ENCODE results near the gene ARHGAP6.
A peak's percentile ranks its signal among the peaks of the same experiment; 100 is the strongest.

The ARHGAP6 gene

GRCh38 chrX:11109968-11110367, 555.8 kb downstream of the ARHGAP6 start:
- Histone ChIP-seq H3K4me1 (ENCODE audit: insufficient read depth, poor library complexity, severe bottlenecking) (no peaks in the 10 kb centered on the region), H3K27ac (ENCODE audit: poor library complexity, severe bottlenecking) (no peak overlapping the region), H3K36me3 (ENCODE audit: low read depth) (peaks cover 23% of the 10 kb centered on the region), H3K4me3 (ENCODE audit: severe bottlenecking) (no peak overlapping the region), H3K27me3 (ENCODE audit: insufficient read depth, poor library complexity, severe bottlenecking) (no peaks in the 10 kb centered on the region), H3K9me3 (ENCODE audit: severe bottlenecking) (no peaks in the 10 kb centered on the region)
- ATAC-seq (ENCODE audit: low read depth), result no peak
- no peak for TF ChIP-seq CTCF (IDR thresholded peaks at IDR 0.05; ENCODE audit: poor library complexity, severe bottlenecking)
- no peak for DNase-seq (ENCODE audit: low spot score)

- no peak for TF ChIP-seq CTCF (IDR thresholded peaks at IDR 0.05; ENCODE audit: poor library complexity, severe bottlenecking)
- ATAC-seq (ENCODE audit: low read depth), result no peak
- DNase-seq (ENCODE audit: low spot score), result no peak
- Histone ChIP-seq H3K27me3 (ENCODE audit: insufficient read depth, poor library complexity, severe bottlenecking) (no peaks in the 10 kb centered on the region), H3K4me1 (ENCODE audit: insufficient read depth, poor library complexity, severe bottlenecking) (no peaks in the 10 kb centered on the region), H3K9me3 (ENCODE audit: severe bottlenecking) (no peaks in the 10 kb centered on the region), H3K4me3 (ENCODE audit: severe bottlenecking) (no peak overlapping the region), H3K36me3 (ENCODE audit: low read depth) (peaks cover 14% of the 10 kb centered on the region), H3K27ac (ENCODE audit: poor library complexity, severe bottlenecking) (no peak overlapping the region)
These were observed 557.3 kb downstream of the ARHGAP6 start for GRCh38 chrX:11108253-11108941.

- Histone ChIP-seq H3K36me3 (ENCODE audit: low read depth) (no peaks in the 10 kb centered on the region), H3K4me3 (ENCODE audit: severe bottlenecking) (no peak overlapping the region), H3K4me1 (ENCODE audit: insufficient read depth, poor library complexity, severe bottlenecking) (no peaks in the 10 kb centered on the region), H3K27me3 (ENCODE audit: insufficient read depth, poor library complexity, severe bottlenecking) (no peaks in the 10 kb centered on the region), H3K27ac (ENCODE audit: poor library complexity, severe bottlenecking) (no peak overlapping the region), H3K9me3 (ENCODE audit: severe bottlenecking) (no peaks in the 10 kb centered on the region)
- TF ChIP-seq CTCF (IDR thresholded peaks at IDR 0.05; ENCODE audit: poor library complexity, severe bottlenecking), result no peak
- DNase-seq (ENCODE audit: low spot score) (no peak), ATAC-seq (ENCODE audit: low read depth) (peak; percentile 70)
These were observed 560.6 kb downstream of the ARHGAP6 start for GRCh38 chrX:11105080-11105479.

- no peak for TF ChIP-seq CTCF (IDR thresholded peaks at IDR 0.05; ENCODE audit: poor library complexity, severe bottlenecking)
- no peaks in the 10 kb centered on the region for H3K27me3 ChIP-seq (ENCODE audit: insufficient read depth, poor library complexity, severe bottlenecking)
- no peaks in the 10 kb centered on the region for H3K36me3 ChIP-seq (ENCODE audit: low read depth)
- no peaks in the 10 kb centered on the region for H3K9me3 ChIP-seq (ENCODE audit: severe bottlenecking)
- H3K4me1 ChIP-seq (ENCODE audit: insufficient read depth, poor library complexity, severe bottlenecking), result no peaks in the 10 kb centered on the region
- H3K27ac ChIP-seq (ENCODE audit: poor library complexity, severe bottlenecking), result no peak overlapping the region
- ATAC-seq (ENCODE audit: low read depth), result no peak
- no peak overlapping the region for H3K4me3 ChIP-seq (ENCODE audit: severe bottlenecking)
- no peak for DNase-seq (ENCODE audit: low spot score)
These were observed 562.0 kb downstream of the ARHGAP6 start for GRCh38 chrX:11103751-11104150.

- H3K4me3 ChIP-seq (ENCODE audit: severe bottlenecking), result no peak overlapping the region
- no peaks in the 10 kb centered on the region for H3K4me1 ChIP-seq (ENCODE audit: insufficient read depth, poor library complexity, severe bottlenecking)
- ATAC-seq (ENCODE audit: low read depth) (no peak), DNase-seq (ENCODE audit: low spot score) (no peak)
- no peaks in the 10 kb centered on the region for H3K36me3 ChIP-seq (ENCODE audit: low read depth)
- no peak for TF ChIP-seq CTCF (IDR thresholded peaks at IDR 0.05; ENCODE audit: poor library complexity, severe bottlenecking)
- H3K27me3 ChIP-seq (ENCODE audit: insufficient read depth, poor library complexity, severe bottlenecking), result no peaks in the 10 kb centered on the region
- no peaks in the 10 kb centered on the region for H3K9me3 ChIP-seq (ENCODE audit: severe bottlenecking)
- H3K27ac ChIP-seq (ENCODE audit: poor library complexity, severe bottlenecking), result no peak overlapping the region
These were observed 562.7 kb downstream of the ARHGAP6 start for GRCh38 chrX:11103006-11103405.
